HG02759 (cell line): ENCODE results near the gene SLC17A6.

Experiments
- ATAC-seq: cut with Tn5 transposase; IDR thresholded peaks from one replicate; pipeline ENCODE4 v1.9.1; 2021; ENCODE audit warnings: mild to moderate bottlenecking, moderate library complexity; ENCODE audit not compliant: unreplicated experiment

The SLC17A6 gene

GRCh38 chr11:22337596-22338485 is at the start of gene SLC17A6:
Gene SLC17A6, plus strand, starts transcription at chr11:22338381. Its CDS starts 153 bp downstream, at chr11:22338534.
- no peak for ATAC-seq

- no peak for ATAC-seq
Observed at GRCh38 chr11:22302368-22302767, 35.8 kb upstream of the SLC17A6 start.

- no peak for ATAC-seq
Observed at GRCh38 chr11:22304337-22304961, 33.7 kb upstream of the SLC17A6 start.

GRCh38 chr11:22317656-22318055 is 20.5 kb upstream of the SLC17A6 start:
- ATAC-seq: no peak

- ATAC-seq: no peak
Observed at GRCh38 chr11:22331771-22332170, 6.4 kb upstream of the SLC17A6 start.

GRCh38 chr11:22336587-22336986 is 1.6 kb upstream of the SLC17A6 start:
- ATAC-seq: no peak

- ATAC-seq: no peak
Observed at GRCh38 chr11:22339611-22340010, 1.4 kb downstream of the SLC17A6 start.

GRCh38 chr11:22340235-22340634 is 2.1 kb downstream of the SLC17A6 start:
- no peak for ATAC-seq

GRCh38 chr11:22340701-22341587 is 2.8 kb downstream of the SLC17A6 start:
- ATAC-seq: no peak

- no peak for ATAC-seq
Observed at GRCh38 chr11:22341588-22341931, 3.4 kb downstream of the SLC17A6 start.

GRCh38 chr11:22342211-22343031 is 4.2 kb downstream of the SLC17A6 start:
- ATAC-seq: no peak

GRCh38 chr11:22343032-22343324 is 4.8 kb downstream of the SLC17A6 start:
- ATAC-seq: no peak

- no peak for ATAC-seq
Observed at GRCh38 chr11:22343371-22344032, 5.3 kb downstream of the SLC17A6 start.

- ATAC-seq: no peak
Observed at GRCh38 chr11:22344081-22344480, 5.9 kb downstream of the SLC17A6 start.

GRCh38 chr11:22346282-22346681 is 8.1 kb downstream of the SLC17A6 start:
- ATAC-seq: no peak

- no peak for ATAC-seq
Observed at GRCh38 chr11:22347857-22348487, 9.8 kb downstream of the SLC17A6 start.

- no peak for ATAC-seq
Observed at GRCh38 chr11:22349491-22349890, 11.3 kb downstream of the SLC17A6 start.

GRCh38 chr11:22359295-22359694 is 21.1 kb downstream of the SLC17A6 start:
- no peak for ATAC-seq

GRCh38 chr11:22371160-22371559 is 33.0 kb downstream of the SLC17A6 start:
- ATAC-seq: no peak

- ATAC-seq: no peak
Observed at GRCh38 chr11:22387126-22387525, 48.9 kb downstream of the SLC17A6 start.
